ENCODE data around the gene SCAP.
"Not testable (repeated sequence)": the region's sequence is repeated elsewhere in the genome, so short reads cannot be mapped to it uniquely, and the experiment has no call there.

Gene SCAP

GRCh38 chr3:47515864-47516319, 40.2 kb upstream of the SCAP start:
- H3K4me3 ChIP-seq (ENCODE audit: low read depth in 1 of 2, low read length in 1 of 2), result no peak overlapping the region
- H3K27me3 ChIP-seq, result no peaks in the 10 kb centered on the region
- H3K4me1 ChIP-seq (ENCODE audit: control insufficient read depth in 1 of 2, insufficient read depth in 1 of 2, low read depth in 1 of 2, low read length in 1 of 2), result peaks cover 6 to 7% of the 10 kb centered on the region in 2 experiments
- H3K9me3 ChIP-seq, result no peaks in the 10 kb centered on the region
- H3K27ac ChIP-seq, result no peak overlapping the region
- no peak for TF ChIP-seq CTCF (IDR thresholded peaks at IDR 0.05)
- H3K36me3 ChIP-seq, result no peaks in the 10 kb centered on the region

GRCh38 chr3:47515100-47515499, 39.4 kb upstream of the SCAP start:
- H3K4me1 ChIP-seq (ENCODE audit: control insufficient read depth in 1 of 2, insufficient read depth in 1 of 2, low read depth in 1 of 2, low read length in 1 of 2), result peaks cover 6 to 7% of the 10 kb centered on the region in 2 experiments
- H3K9me3 ChIP-seq, result no peaks in the 10 kb centered on the region
- TF ChIP-seq CTCF (IDR thresholded peaks at IDR 0.05), result no peak
- H3K27me3 ChIP-seq, result no peaks in the 10 kb centered on the region
- H3K36me3 ChIP-seq, result no peaks in the 10 kb centered on the region
- H3K4me3 ChIP-seq (ENCODE audit: low read depth in 1 of 2, low read length in 1 of 2), result no peak overlapping the region
- H3K27ac ChIP-seq, result no peak overlapping the region

- H3K4me1 ChIP-seq (ENCODE audit: control insufficient read depth in 1 of 2, insufficient read depth in 1 of 2, low read depth in 1 of 2, low read length in 1 of 2), result peaks cover 6 to 7% of the 10 kb centered on the region in 2 experiments
- peak; percentile 58 for TF ChIP-seq CTCF (IDR thresholded peaks at IDR 0.05)
- H3K9me3 ChIP-seq, result no peaks in the 10 kb centered on the region
- no peaks in the 10 kb centered on the region for H3K27me3 ChIP-seq
- H3K4me3 ChIP-seq (ENCODE audit: low read depth in 1 of 2, low read length in 1 of 2), result peak within 1 kb of the TSS; percentile 98 to 99
- H3K36me3 ChIP-seq, result peaks cover 4% of the 10 kb centered on the region
- H3K27ac ChIP-seq, result peak within 1 kb of the TSS; percentile 90
Observed at GRCh38 chr3:47513125-47513929, 37.6 kb upstream of the SCAP start, which contains the start of gene ELP6. ELP6 (minus strand) TSS chr3:47513712; CDS start chr3:47513590, 122 bp downstream.

GRCh38 chr3:47512416-47513124, 36.8 kb upstream of the SCAP start:
- Histone ChIP-seq H3K4me3 (ENCODE audit: low read depth in 1 of 2, low read length in 1 of 2) (peak overlapping the region; percentile 98 to 99), H3K9me3 (no peaks in the 10 kb centered on the region), H3K27ac (peak overlapping the region; percentile 90), H3K27me3 (no peaks in the 10 kb centered on the region), H3K4me1 (ENCODE audit: control insufficient read depth in 1 of 2, insufficient read depth in 1 of 2, low read depth in 1 of 2, low read length in 1 of 2) (peaks cover 6 to 7% of the 10 kb centered on the region in 2 experiments), H3K36me3 (peaks cover 11% of the 10 kb centered on the region)
- no peak for TF ChIP-seq CTCF (IDR thresholded peaks at IDR 0.05)

- not testable (repeated sequence) for H3K9me3 ChIP-seq; H3K4me3 ChIP-seq (ENCODE audit: low read depth in 1 of 2, low read length in 1 of 2); H3K4me1 ChIP-seq (ENCODE audit: control insufficient read depth in 1 of 2, insufficient read depth in 1 of 2, low read depth in 1 of 2, low read length in 1 of 2); H3K27me3 ChIP-seq; H3K27ac ChIP-seq
- peaks cover 44% of the 10 kb centered on the region for H3K36me3 ChIP-seq
Observed at GRCh38 chr3:47505267-47505666, 29.5 kb upstream of the SCAP start.

GRCh38 chr3:47504113-47504512, 28.4 kb upstream of the SCAP start:
- Histone ChIP-seq H3K36me3 (peaks cover 41% of the 10 kb centered on the region), H3K9me3 (no peaks in the 10 kb centered on the region)

More at GRCh38 chr3:47504113-47504512, 28.4 kb upstream of the SCAP start:
- no peak for TF ChIP-seq CTCF (IDR thresholded peaks at IDR 0.05)
- no peak overlapping the region for H3K27ac ChIP-seq
- H3K4me3 ChIP-seq (ENCODE audit: low read depth in 1 of 2, low read length in 1 of 2), result no peak overlapping the region
- H3K27me3 ChIP-seq, result no peaks in the 10 kb centered on the region
- H3K4me1 ChIP-seq (ENCODE audit: control insufficient read depth in 1 of 2, insufficient read depth in 1 of 2, low read depth in 1 of 2, low read length in 1 of 2), result no peaks in the 10 kb centered on the region

All from neutrophil (primary cell).